HFFc6 (cell line): ENCODE results near the gene SVIL. TPM values are rescaled to one million over a fixed set of nuclear protein-coding genes. Genes with fewer than 3 reads are reported as not detected.
"Not testable (repeated sequence)": the region's sequence is repeated elsewhere in the genome, so short reads cannot be mapped to it uniquely, and the experiment has no call there.

ENCODE experiments used
- DNase-seq: peaks from one replicate; pipeline ENCODE4 v3.0.0-alpha.2; 2018
- H3K27ac Mint-ChIP-seq: 2 replicates; pipeline ENCODE4 v1.8.0; 2020; ENCODE audit warnings: mild to moderate bottlenecking, mixed read lengths
- H3K27me3 Mint-ChIP-seq: 2 replicates; pipeline ENCODE4 v1.8.0; 2021; ENCODE audit warnings: mild to moderate bottlenecking, moderate library complexity, mixed read lengths; ENCODE audit not compliant: insufficient read depth
- H3K36me3 Mint-ChIP-seq: 2 replicates; pipeline ENCODE4 v1.8.0; 2021; ENCODE audit warnings: low read depth, mixed read lengths
- H3K4me1 Mint-ChIP-seq: 2 replicates; pipeline ENCODE4 v1.8.0; 2020; ENCODE audit warnings: low read depth, mixed read lengths
- H3K4me3 Mint-ChIP-seq: 2 replicates; pipeline ENCODE4 v1.8.0; 2020; ENCODE audit warnings: mild to moderate bottlenecking, moderate library complexity, mixed read lengths
- H3K9me3 Mint-ChIP-seq: 2 replicates; pipeline ENCODE4 v1.8.0; 2020; ENCODE audit warnings: mild to moderate bottlenecking, mixed read lengths
- CTCF ChIP-seq: fragments of 200-600 bp; sonication (generic); IDR thresholded peaks from 2 replicates; pipeline ENCODE4 v1.5.0; 2021; ENCODE audit warnings: antibody characterized with exemption, mild to moderate bottlenecking
- total RNA-seq, 6 experiments: library from RNA; stranded (reverse); fragmentation: NEBNext Ultra II Directional; extraction: Animal tissue kit (Norgen Biotek cat#: 25700); gene quantifications; 2 replicates in 1 of 6; 3 replicates in 5 of 6; pipeline ENCODE4 v1.2.3, GENCODE V29; 2021

The SVIL gene
- total RNA-seq, 6 experiments from 2014 or later = 0.22 to 0.89 (median 0.48) TPM

GRCh38 chr10:29557665-29558064 lies 77.1 kb downstream of the SVIL start:
- Mint-ChIP-seq H3K27ac (no peak overlapping the region), H3K36me3 (no peaks in the 10 kb centered on the region), H3K9me3 (no peaks in the 10 kb centered on the region), H3K4me3 (no peak overlapping the region), H3K4me1 (peaks cover 23% of the 10 kb centered on the region), H3K27me3 (peaks cover 12% of the 10 kb centered on the region)
- no peak for TF ChIP-seq CTCF
- no peak for DNase-seq

- Mint-ChIP-seq H3K9me3 (no peaks in the 10 kb centered on the region), H3K27me3 (peaks cover 14% of the 10 kb centered on the region), H3K36me3 (no peaks in the 10 kb centered on the region), H3K27ac (peak overlapping the region; percentile 63), H3K4me1 (peaks cover 23% of the 10 kb centered on the region), H3K4me3 (peak overlapping the region; percentile 46; the same call in 1 of the 2 replicates)
- DNase-seq = peak; percentile 55
- no peak for TF ChIP-seq CTCF
Measured at GRCh38 chr10:29555746-29556481, 78.9 kb downstream of the SVIL start.

GRCh38 chr10:29555091-29555745 lies 79.6 kb downstream of the SVIL start:
- Mint-ChIP-seq H3K4me1 (peaks cover 23% of the 10 kb centered on the region), H3K4me3 (peak overlapping the region; percentile 46; the same call in 1 of the 2 replicates)
- DNase-seq = no peak

GRCh38 chr10:29554660-29555059 lies 80.1 kb downstream of the SVIL start:
- DNase-seq = peak; percentile 7
- H3K9me3 Mint-ChIP-seq = no peaks in the 10 kb centered on the region
- H3K36me3 Mint-ChIP-seq = no peaks in the 10 kb centered on the region
- peak; percentile 26 for TF ChIP-seq CTCF
- H3K27me3 Mint-ChIP-seq = peaks cover 16% of the 10 kb centered on the region
- H3K27ac Mint-ChIP-seq = no peak overlapping the region
- H3K4me3 Mint-ChIP-seq = no peak overlapping the region
- H3K4me1 Mint-ChIP-seq = peaks cover 23% of the 10 kb centered on the region

More at GRCh38 chr10:29555091-29555745, 79.6 kb downstream of the SVIL start:
- TF ChIP-seq CTCF = peak; percentile 1; the same call in 1 of the 2 replicates
- Mint-ChIP-seq H3K9me3 (no peaks in the 10 kb centered on the region), H3K27me3 (peaks cover 14% of the 10 kb centered on the region), H3K36me3 (no peaks in the 10 kb centered on the region), H3K27ac (no peak overlapping the region)

DNA sequence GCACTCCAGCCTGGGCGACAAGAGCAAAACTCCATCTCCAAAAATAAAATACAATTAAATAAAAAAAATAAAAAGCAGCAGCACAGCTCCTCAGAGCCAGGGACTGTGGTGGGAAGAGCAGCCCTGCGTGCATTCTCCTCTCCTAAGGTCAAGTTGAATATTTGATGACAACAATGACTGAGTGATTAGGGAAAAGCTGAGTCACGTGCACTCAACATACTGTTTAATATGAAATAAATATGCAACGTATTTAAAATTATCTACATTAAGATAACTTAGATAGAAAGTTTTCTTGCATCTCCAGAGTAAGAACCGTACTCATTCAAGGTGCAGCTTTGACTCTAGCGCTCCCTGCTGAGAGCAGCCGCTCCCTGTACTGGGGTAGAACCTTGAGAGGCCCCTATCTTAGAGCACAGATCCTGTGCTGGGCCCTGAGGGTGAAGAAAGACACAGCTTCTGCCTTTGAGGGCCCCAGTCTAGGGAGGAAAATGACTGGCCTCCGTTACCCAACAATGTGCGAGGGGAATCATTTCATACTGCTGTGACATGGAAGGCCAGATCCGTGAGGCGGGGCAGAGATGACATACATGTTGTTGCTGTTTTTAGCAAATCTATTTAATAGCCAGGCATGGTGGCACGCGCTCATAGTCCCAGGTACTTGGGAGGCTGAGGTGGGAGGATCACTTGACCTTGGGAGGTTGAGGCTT lies 81.1 kb downstream of the SVIL start:
- no peak for TF ChIP-seq CTCF
- no peak for DNase-seq
- Mint-ChIP-seq H3K4me1 (peaks cover 23% of the 10 kb centered on the region), H3K4me3 (no peak overlapping the region), H3K9me3 (no peaks in the 10 kb centered on the region), H3K27ac (no peak overlapping the region), H3K27me3 (peaks cover 16% of the 10 kb centered on the region), H3K36me3 (no peaks in the 10 kb centered on the region)

DNA sequence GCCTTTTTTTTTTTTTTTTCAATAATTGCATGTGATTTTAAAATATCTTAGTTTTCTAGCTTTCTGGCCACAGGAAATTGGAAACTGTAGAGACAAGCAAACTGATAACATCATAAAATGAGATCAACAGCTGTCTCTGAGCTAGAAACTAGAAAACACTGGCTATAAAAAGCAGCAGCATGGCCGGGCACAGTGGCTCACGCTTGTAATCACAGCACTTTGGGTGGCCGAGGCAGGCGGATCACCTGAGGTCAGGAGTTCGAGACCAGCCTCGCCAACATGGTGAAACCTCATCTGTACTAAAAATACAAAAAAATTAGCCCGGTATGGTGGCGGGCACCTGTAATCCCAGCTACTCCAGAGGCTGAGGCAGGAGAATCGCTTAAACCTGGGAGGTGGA lies 81.7 kb downstream of the SVIL start:
- not testable (repeated sequence) for H3K27ac Mint-ChIP-seq, DNase-seq, H3K4me3 Mint-ChIP-seq, H3K36me3 Mint-ChIP-seq, H3K9me3 Mint-ChIP-seq
- Mint-ChIP-seq H3K27me3 (peaks cover 17% of the 10 kb centered on the region), H3K4me1 (peaks cover 23% of the 10 kb centered on the region)

DNA sequence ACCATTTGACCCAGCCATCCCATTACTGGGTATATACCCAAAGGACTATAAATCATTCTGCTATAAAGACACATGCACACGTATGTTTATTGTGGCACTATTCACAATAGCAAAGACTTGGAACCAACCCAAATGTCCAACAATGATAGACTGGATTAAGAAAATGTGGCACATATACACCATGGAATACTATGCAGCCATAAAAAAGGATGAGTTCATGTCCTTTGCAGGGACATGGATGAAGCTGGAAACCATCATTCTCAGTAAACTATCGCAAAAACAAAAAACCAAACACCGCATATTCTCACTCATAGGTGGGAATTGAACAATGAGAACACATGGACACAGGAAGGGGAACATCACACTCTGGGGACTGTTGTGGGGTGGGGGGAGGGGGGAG lies 85.3 kb downstream of the SVIL start:
- DNase-seq, H3K4me1 Mint-ChIP-seq, H3K9me3 Mint-ChIP-seq, H3K36me3 Mint-ChIP-seq, H3K4me3 Mint-ChIP-seq, H3K27ac Mint-ChIP-seq: not testable (repeated sequence)
- peaks cover 19% of the 10 kb centered on the region for H3K27me3 Mint-ChIP-seq
